ENCODE measurements around the gene SFT2D3.

The SFT2D3 gene

GRCh38 chr2:127681976-127682857 is 19.1 kb upstream of the SFT2D3 start:
- H3K4me2 ChIP-seq (ENCODE audit: low read length), result no peak overlapping the region
- H3K27me3 ChIP-seq (ENCODE audit: control insufficient read depth, low read length), result peaks cover 39% of the 10 kb centered on the region
- no peak overlapping the region for H3K27ac ChIP-seq (ENCODE audit: low read depth, low read length)
- no peaks in the 10 kb centered on the region for H4K20me1 ChIP-seq (ENCODE audit: control insufficient read depth, insufficient read depth, low read depth, low read length)
- H3K79me2 ChIP-seq (ENCODE audit: control insufficient read depth, low read length), result no peaks in the 10 kb centered on the region
- H3K9me2 ChIP-seq (replicated peaks; ENCODE audit: control insufficient read depth, low read length), result no peaks in the 10 kb centered on the region
- H3K4me1 ChIP-seq (ENCODE audit: control insufficient read depth, low read length), result peaks cover 2% of the 10 kb centered on the region; the same call in 1 of the 2 replicates
- TF ChIP-seq EZH2phosphoT487 (IDR thresholded peaks at IDR 0.05; ENCODE audit: borderline replicate concordance, low read length), result no peak
- TF ChIP-seq, protein P1, sequence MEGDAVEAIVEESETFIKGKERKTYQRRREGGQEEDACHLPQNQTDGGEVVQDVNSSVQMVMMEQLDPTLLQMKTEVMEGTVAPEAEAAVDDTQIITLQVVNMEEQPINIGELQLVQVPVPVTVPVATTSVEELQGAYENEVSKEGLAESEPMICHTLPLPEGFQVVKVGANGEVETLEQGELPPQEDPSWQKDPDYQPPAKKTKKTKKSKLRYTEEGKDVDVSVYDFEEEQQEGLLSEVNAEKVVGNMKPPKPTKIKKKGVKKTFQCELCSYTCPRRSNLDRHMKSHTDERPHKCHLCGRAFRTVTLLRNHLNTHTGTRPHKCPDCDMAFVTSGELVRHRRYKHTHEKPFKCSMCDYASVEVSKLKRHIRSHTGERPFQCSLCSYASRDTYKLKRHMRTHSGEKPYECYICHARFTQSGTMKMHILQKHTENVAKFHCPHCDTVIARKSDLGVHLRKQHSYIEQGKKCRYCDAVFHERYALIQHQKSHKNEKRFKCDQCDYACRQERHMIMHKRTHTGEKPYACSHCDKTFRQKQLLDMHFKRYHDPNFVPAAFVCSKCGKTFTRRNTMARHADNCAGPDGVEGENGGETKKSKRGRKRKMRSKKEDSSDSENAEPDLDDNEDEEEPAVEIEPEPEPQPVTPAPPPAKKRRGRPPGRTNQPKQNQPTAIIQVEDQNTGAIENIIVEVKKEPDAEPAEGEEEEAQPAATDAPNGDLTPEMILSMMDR (IDR thresholded peaks at IDR 0.05; ENCODE audit: low read depth, low read length, poor library complexity, severe bottlenecking), result no peak
- H3K36me3 ChIP-seq (ENCODE audit: control insufficient read depth, low read length), result no peaks in the 10 kb centered on the region
- no peaks in the 10 kb centered on the region for H3F3A ChIP-seq (ENCODE audit: control insufficient read depth, insufficient read depth)
- no peaks in the 10 kb centered on the region for H3K9me3 ChIP-seq (ENCODE audit: control insufficient read depth, insufficient read depth, low read length)
- H3K4me3 ChIP-seq (ENCODE audit: low read length), result no peak overlapping the region

DNA sequence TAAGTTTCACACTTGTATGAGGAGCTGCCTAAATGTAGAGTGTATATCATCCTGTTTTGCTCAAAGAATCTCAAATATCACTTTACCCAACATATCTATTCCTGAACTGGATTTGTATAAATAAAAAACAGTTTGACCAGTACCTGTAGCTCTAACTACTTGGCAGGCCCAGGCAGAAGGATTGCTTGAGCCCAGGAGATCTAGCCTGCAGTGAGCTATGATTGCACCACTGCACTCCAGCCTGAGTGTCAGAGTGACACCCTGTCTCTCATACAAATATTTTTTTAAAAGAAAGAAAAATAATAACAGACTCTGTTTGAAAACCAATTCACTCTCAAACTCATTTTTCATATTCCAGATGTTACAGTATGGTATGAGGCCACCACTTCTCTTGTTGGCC is 18.2 kb upstream of the SFT2D3 start:
- Histone ChIP-seq H3K4me2 (ENCODE audit: low read length) (no peak overlapping the region), H3K9me3 (ENCODE audit: control insufficient read depth, insufficient read depth, low read length) (no peaks in the 10 kb centered on the region; the same call in 1 of the 2 replicates), H3F3A (ENCODE audit: control insufficient read depth, insufficient read depth) (no peaks in the 10 kb centered on the region), H3K27ac (ENCODE audit: low read depth, low read length) (no peak overlapping the region), H4K20me1 (ENCODE audit: control insufficient read depth, insufficient read depth, low read depth, low read length) (no peaks in the 10 kb centered on the region), H3K4me1 (ENCODE audit: control insufficient read depth, low read length) (peaks cover 2% of the 10 kb centered on the region; the same call in 1 of the 2 replicates), H3K9me2 (replicated peaks; ENCODE audit: control insufficient read depth, low read length) (no peaks in the 10 kb centered on the region), H3K79me2 (ENCODE audit: control insufficient read depth, low read length) (no peaks in the 10 kb centered on the region), H3K36me3 (ENCODE audit: control insufficient read depth, low read length) (no peaks in the 10 kb centered on the region), H3K27me3 (ENCODE audit: control insufficient read depth, low read length) (peaks cover 31% of the 10 kb centered on the region), H3K4me3 (ENCODE audit: low read length) (no peak overlapping the region)
- TF ChIP-seq, protein P1 (IDR thresholded peaks at IDR 0.05; ENCODE audit: low read depth, low read length, poor library complexity, severe bottlenecking), result no peak
- TF ChIP-seq EZH2phosphoT487 (IDR thresholded peaks at IDR 0.05; ENCODE audit: borderline replicate concordance, low read length), result no peak

DNA sequence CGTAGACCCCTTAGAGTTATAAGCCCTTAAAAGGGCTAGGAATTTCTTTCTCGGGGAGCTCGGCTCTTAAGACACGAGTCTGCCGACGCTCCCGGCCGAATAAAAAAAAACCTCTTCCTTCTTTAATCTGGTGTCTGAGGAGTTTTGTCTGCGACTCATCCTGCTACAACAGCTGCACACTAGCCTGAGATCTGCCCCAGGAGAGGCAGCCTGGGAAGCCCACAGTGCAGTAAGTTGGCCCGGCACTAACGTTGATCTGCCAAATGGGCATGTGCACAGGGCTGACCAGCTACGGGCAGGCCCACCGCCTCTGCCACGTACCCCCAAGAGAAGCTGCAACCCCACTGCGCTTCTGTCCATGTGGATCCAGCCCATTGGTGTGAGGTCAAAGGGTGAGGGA is 17.5 kb upstream of the SFT2D3 start:
- Histone ChIP-seq H3K4me1 (ENCODE audit: control insufficient read depth, low read length) (peaks cover 2% of the 10 kb centered on the region; the same call in 1 of the 2 replicates), H3K27ac (ENCODE audit: low read depth, low read length) (no peak overlapping the region), H3K9me2 (replicated peaks; ENCODE audit: control insufficient read depth, low read length) (no peaks in the 10 kb centered on the region), H3F3A (ENCODE audit: control insufficient read depth, insufficient read depth) (no peaks in the 10 kb centered on the region), H3K9me3 (ENCODE audit: control insufficient read depth, insufficient read depth, low read length) (peaks cover 6% of the 10 kb centered on the region; the same call in 1 of the 2 replicates), H3K4me2 (ENCODE audit: low read length) (no peak overlapping the region), H4K20me1 (ENCODE audit: control insufficient read depth, insufficient read depth, low read depth, low read length) (no peaks in the 10 kb centered on the region), H3K79me2 (ENCODE audit: control insufficient read depth, low read length) (no peaks in the 10 kb centered on the region), H3K36me3 (ENCODE audit: control insufficient read depth, low read length) (no peaks in the 10 kb centered on the region), H3K4me3 (ENCODE audit: low read length) (no peak overlapping the region), H3K27me3 (ENCODE audit: control insufficient read depth, low read length) (peaks cover 30% of the 10 kb centered on the region)
- TF ChIP-seq, protein P1 (IDR thresholded peaks at IDR 0.05; ENCODE audit: low read depth, low read length, poor library complexity, severe bottlenecking), result no peak
- no peak for TF ChIP-seq EZH2phosphoT487 (IDR thresholded peaks at IDR 0.05; ENCODE audit: borderline replicate concordance, low read length)
